Measurements from ENCODE around the gene DPYD.

DPYD gene

GRCh38 chr1:97906567-97907241 is 14.1 kb downstream of the DPYD start:
- DNase-seq = no peak

GRCh38 chr1:97905141-97905940 is 15.5 kb downstream of the DPYD start:
- no peak for DNase-seq

GRCh38 chr1:97904534-97904933 is 16.3 kb downstream of the DPYD start:
- DNase-seq = no peak

GRCh38 chr1:97903626-97904025 is 17.2 kb downstream of the DPYD start:
- DNase-seq = no peak

GRCh38 chr1:97902067-97902466 is 18.8 kb downstream of the DPYD start:
- DNase-seq = no peak

- DNase-seq = no peak
These were observed 19.7 kb downstream of the DPYD start for GRCh38 chr1:97901017-97901658.

- DNase-seq = no peak
These were observed 21.9 kb downstream of the DPYD start for GRCh38 chr1:97898948-97899347.

- DNase-seq = no peak
These were observed 25.6 kb downstream of the DPYD start for GRCh38 chr1:97895278-97895677.

GRCh38 chr1:97893844-97894243 is 27.0 kb downstream of the DPYD start:
- DNase-seq = no peak

- no peak for DNase-seq
These were observed 34.6 kb downstream of the DPYD start for GRCh38 chr1:97886199-97886598.

- DNase-seq = no peak
These were observed 37.0 kb downstream of the DPYD start for GRCh38 chr1:97883823-97884222.

- no peak for DNase-seq
These were observed 43.5 kb downstream of the DPYD start for GRCh38 chr1:97877307-97877706.

- DNase-seq = no peak
These were observed 44.8 kb downstream of the DPYD start for GRCh38 chr1:97875996-97876395.

GRCh38 chr1:97870589-97870988 is 50.2 kb downstream of the DPYD start:
- no peak for DNase-seq

GRCh38 chr1:97869441-97869840 is 51.4 kb downstream of the DPYD start:
- no peak for DNase-seq

- no peak for DNase-seq
These were observed 53.7 kb downstream of the DPYD start for GRCh38 chr1:97867127-97867526.

GRCh38 chr1:97864615-97865014 is 56.2 kb downstream of the DPYD start:
- no peak for DNase-seq

- DNase-seq = no peak
These were observed 67.6 kb downstream of the DPYD start for GRCh38 chr1:97853221-97853620.

GRCh38 chr1:97849345-97850340 is 71.2 kb downstream of the DPYD start:
- no peak for DNase-seq

GRCh38 chr1:97845805-97846204 is 75.0 kb downstream of the DPYD start:
- DNase-seq = no peak

GRCh38 chr1:97844552-97845089 is 76.2 kb downstream of the DPYD start:
- no peak for DNase-seq

GRCh38 chr1:97841338-97841737 is 79.5 kb downstream of the DPYD start:
- no peak for DNase-seq

All from stimulated activated CD4-positive, alpha-beta T cell treated with anti-CD3 and anti-CD28 coated beads, Interleukin-1b, Interleukin-23, amount 100 ng/mL, for 48 hours (primary cell).